ENCODE results near the gene MPPED1.

The MPPED1 gene, protein sequence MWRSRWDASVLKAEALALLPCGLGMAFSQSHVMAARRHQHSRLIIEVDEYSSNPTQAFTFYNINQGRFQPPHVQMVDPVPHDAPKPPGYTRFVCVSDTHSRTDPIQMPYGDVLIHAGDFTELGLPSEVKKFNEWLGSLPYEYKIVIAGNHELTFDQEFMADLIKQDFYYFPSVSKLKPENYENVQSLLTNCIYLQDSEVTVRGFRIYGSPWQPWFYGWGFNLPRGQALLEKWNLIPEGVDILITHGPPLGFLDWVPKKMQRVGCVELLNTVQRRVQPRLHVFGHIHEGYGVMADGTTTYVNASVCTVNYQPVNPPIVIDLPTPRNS

DNA sequence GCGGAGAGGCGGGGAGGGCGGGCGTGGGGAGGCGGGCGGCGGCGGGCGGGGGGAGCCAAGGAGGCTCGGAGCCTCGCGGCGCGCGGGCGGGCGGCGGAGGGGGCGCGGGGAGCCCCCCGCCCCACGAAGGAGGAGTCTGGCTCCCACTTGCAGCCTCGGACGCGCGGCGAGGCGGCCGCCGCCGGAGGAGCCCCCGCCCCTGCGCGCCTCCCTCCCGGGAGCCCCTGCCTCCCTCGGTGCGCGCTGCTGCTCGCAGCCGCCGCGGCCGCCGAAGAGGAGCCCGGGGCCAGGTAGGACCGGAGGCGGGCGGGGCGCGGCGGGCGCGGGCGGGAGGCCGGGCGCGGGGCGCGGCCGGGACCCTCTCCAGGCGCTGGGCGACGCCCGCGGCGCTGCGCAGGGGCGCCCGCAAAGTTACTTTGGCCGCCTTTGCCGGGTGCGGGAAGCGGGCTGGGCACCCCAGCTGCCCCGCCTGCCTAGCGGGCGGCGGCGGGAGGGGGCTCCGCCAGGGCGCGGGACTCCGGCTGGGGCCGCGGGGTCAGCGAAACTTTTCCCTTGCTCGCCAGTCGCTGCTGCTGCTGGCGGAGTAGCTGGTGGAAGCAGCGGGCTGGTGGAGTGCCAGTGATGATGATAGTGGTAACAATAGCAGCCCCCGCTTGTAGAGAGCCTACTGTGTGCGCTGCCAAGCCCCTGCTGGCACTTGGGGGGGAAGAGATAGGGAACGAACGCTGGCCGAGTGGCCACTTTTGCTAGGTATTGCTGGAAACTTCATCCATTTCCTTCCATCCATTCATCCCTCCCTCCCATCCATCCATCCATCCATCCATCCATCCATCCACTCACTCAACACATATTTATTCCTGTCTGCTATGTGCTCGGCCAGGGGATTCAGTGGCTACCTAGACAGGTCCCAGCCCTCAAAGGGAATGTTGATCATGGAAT, at the start of gene MPPED1:
Gene MPPED1, plus strand, starts transcription at position 146 of the 939 bp plus-strand sequence. CDS start 12,972 bp downstream, outside the sequence.
- DNase-seq (ENCODE audit: low read depth in 4 of 4, low spot score in 1 of 4) = no peak

DNA sequence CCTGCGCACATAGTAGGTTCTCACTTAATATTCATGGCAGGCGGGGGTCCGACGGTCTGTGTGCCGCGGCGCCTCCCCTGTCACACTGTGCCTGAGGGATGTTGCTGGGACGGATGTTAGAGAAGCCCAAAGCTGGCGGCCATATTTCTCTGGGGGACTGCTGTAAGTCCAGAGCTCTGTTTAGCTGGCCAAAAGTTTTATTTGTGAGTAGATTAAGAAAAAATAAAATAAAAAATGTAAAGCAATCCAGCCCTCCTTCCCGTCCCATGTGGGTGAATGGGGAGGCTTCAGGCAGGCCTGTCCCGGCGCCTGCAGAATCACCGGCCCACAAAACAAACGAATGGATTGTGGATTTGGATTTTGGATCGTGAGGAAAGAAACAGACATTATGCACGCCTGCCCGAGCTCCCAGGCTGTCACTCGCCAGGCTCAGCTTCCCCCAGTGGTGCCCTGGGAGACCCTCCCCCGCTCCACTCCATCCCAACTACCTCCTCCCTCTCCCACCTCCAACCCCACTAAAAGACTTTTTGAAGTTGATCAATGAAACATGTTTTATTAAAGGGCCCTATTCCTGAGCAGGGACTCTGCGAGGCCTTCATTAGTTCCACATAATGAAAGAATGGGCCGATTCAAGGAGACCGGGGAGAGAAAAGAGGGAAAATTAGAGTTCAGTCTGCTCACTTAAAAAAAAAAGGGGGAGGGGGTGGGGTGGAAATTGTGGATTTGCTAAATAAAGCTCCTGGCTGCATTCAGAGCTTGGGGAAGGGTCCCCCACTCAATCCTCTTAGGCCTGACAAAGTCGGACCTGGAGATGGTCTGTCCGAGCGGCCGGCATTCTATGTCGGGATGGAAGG, 48.3 kb upstream of the MPPED1 start:
- DNase-seq (ENCODE audit: low read depth in 4 of 4, low spot score in 1 of 4) = no peak

DNA sequence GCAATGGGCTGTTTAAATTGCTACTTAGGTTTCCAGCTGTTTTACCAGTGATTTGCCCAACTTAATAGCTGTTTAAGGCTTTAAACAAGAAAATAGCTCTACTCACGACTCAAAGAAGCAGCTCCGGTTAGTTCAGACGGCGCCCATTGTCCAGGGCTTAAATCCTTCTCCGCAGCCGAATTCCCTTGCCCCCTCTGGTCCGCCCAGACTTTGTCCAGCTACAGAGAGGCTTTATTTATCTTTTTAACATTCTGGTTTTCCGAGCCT, 47.7 kb upstream of the MPPED1 start:
- DNase-seq (ENCODE audit: low read depth in 4 of 4, low spot score in 1 of 4) = no peak

DNA sequence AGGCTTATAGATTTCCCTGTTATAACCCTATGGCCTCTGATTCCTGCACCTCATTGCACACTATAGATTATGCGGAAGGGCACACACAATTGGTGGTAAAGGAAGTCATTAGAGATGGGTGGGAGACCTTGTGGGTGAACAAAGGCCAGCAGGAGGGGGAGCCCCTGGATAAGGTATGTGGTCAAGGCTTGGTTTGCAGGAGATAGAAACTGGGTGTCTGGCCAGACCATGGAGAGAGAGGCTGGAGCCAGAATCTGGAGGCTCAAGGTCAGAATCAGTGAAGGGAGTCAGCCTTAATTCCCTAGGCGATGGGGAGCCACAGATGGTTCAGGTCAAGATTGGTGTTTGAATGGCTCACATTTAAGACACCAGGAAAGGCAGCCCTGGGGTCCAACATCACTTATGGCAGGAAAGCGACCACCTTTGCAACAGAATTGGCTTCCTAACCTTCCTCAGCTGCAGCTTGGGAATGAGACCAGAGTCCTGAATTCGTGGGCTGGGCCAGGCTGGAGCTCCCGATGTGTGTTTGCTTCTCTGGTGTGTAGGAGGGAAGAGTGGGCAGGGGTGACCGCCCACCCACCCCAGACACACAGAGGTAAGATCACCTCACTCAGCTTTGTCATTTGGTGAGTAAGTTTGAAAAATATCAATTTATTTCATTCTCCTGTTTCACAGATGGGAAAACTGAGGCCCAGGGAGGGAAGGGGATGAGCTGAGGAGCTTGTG, 45.9 kb upstream of the MPPED1 start:
- no peak for DNase-seq (ENCODE audit: low read depth in 4 of 4, low spot score in 1 of 4)

DNA sequence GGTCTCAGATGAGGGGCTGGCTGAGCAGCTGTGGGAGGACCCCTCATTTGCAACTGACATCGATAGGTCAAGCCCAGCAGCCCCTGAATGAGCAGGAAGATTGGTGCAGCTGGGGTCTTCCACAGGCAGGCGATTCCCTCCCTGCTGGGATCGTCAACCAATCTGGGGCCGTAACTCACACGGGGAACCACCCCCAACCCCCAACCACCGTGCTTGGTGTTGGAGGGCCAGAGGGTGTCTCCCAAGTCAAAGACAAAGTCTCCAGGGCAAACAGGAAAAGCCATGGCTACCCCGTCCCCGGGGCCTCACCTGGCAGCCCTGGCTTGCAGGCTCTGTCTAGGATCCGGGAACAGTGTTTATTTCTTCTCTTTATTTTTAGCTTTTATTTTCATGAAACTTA, 41.8 kb upstream of the MPPED1 start:
- DNase-seq (ENCODE audit: low read depth in 4 of 4, low spot score in 1 of 4) = no peak

DNA sequence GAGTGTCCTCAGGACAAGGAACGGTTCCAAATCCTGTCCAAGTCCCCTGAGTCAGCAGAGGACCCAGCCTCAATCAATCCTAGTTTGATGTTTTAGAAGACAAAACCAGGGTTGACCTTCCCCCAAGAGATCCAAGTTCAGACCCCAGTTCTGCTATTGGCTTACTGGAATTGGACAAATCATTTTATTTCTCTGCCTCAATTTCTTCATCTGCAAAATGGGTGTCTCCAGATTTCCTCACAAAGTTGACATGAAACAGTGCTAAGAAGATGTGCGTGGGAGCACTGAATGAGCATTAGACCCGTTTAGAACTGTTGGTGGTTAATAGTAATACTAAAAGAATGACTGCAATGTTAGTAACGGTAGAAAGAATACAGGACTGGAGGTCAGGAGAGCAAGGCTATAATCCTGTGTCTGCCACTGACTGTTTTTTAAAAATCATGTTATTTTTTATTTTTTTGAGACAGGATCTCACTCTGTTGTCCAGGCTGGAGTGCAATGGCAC, 35.8 kb upstream of the MPPED1 start:
- DNase-seq (ENCODE audit: low read depth in 4 of 4, low spot score in 1 of 4) = no peak

DNA sequence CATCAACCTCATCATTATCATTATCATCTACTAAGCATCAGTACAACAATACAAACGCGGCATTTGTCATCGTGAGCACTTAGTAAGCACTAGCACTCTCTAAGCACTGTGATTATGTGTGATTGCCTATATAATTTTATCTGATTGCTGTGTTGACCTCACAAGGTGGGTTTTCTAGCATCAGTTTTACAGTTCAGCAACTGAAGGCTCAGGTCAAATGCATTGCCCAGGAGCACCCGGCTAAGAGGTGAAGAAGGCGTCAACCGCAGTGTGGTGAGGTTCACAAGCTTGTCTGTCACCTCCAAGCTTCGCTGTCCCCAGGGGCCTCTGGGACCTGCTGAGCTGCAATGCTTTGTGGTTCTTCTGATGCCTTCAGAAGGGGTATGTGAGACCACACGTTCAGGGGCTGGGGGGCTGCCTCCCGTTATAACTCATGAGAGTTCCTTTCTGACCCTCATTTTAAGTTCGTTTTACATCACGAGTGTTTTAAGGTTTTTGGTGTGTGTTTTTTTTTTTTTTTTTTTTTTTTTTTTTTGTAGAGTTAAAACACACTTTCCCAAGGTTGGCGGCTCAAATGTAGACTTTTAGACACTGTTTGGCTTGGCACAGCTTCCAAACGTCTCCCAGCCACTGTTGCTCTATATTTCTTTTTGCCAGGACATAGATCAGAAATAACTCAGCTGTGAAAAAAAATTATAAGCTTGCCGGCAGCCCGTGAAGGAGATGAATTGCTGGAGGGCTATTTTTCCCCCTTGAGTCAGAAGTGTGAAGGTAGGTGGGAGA, 34.9 kb upstream of the MPPED1 start:
- DNase-seq (ENCODE audit: low read depth in 4 of 4, low spot score in 1 of 4) = no peak

DNA sequence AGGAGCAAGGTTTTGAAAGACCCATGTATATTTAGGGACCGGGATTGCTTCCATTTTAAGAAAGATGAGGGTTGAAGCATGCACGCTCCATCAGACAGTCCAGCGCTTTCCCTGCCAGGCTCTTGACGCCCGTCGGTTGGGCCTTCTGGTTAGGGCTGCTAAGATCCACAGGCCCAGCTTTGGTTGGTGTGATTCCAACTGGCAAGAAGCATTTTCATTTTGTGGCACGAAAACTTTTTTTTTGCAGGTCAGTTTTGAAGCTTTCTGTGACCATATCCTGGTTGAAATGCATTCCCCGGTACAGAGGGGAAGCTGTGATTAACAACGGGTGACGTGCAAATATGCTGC, 34.3 kb upstream of the MPPED1 start:
- DNase-seq (ENCODE audit: low read depth in 4 of 4, low spot score in 1 of 4) = no peak

DNA sequence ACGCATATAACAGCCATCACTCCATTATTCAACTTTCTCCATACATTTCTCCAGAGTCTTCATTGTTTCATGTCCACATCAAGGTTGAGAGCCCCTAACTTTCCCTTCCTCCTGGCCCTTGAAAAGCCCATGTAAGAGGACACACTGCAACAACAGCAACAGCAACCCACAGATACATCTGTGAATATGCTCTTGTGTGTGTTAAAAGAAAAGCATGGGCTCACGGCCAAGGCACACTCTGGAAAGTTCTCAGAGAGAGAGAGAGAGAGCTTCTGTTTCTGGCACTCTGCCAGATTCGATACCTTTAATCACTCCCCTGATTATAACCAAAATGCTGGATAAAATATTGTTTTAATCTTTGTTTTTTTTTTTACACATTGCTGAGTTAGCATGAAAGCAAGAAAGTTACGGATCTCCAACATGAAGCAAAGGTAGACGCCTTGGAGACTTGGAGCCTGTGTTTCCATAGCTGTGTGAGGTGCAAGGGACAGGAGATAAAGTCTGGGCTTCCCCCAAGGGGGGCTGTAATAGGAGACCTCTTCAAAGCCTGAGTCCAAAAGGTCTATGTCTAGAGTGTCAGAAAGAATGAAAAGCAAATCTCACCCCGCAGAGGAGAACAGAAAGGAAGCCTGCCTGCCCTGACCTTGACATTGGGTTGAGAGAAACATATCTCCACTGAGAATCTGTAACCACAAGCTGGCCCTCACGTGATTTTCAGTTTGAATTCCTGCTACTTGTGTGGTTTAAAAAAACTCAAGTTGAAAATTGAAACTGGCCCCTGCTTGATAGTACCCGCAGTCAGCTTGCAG, 33.7 kb upstream of the MPPED1 start:
- DNase-seq (ENCODE audit: low read depth in 4 of 4, low spot score in 1 of 4) = no peak

DNA sequence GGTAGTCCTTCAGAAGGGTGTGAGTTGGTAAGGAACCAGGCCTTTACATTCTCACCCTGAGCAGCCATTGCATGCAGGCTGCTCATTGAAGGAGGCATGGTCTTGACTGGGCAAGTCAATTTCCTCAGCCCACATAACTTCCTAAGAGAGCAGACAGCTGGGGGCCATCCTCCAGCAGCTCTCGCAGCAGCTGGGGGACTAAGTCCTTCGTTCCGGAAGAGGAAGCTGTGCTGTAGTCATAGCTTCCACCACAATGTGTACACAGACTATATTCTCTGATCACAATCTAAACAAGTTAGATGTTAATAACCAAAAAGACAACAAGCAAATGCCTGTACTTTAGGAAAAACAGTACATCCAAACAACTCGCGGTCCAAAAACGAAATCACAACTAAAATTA, 30.1 kb upstream of the MPPED1 start:
- no peak for DNase-seq (ENCODE audit: low read depth in 4 of 4, low spot score in 1 of 4)

DNA sequence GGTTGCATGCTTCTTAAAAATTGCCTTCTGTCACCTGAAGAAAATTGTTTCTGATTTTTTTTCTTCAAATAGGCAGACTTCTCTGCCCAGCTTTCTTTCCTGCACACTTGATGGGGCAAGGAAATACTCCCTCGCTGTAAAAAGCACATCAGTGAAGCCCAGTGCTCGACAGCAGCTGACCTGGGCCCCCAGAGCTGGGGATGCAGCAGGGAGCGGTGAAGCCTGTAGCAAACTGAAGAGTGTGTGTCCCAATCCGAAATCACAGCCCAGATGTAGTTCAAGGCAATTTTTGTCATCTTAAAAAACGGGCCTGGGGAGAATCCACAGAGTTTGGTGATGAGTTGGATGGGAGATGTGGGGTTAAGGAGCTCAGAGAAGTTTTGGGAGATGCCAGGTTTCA, 27.0 kb upstream of the MPPED1 start:
- DNase-seq (ENCODE audit: low read depth in 4 of 4, low spot score in 1 of 4) = no peak

DNA sequence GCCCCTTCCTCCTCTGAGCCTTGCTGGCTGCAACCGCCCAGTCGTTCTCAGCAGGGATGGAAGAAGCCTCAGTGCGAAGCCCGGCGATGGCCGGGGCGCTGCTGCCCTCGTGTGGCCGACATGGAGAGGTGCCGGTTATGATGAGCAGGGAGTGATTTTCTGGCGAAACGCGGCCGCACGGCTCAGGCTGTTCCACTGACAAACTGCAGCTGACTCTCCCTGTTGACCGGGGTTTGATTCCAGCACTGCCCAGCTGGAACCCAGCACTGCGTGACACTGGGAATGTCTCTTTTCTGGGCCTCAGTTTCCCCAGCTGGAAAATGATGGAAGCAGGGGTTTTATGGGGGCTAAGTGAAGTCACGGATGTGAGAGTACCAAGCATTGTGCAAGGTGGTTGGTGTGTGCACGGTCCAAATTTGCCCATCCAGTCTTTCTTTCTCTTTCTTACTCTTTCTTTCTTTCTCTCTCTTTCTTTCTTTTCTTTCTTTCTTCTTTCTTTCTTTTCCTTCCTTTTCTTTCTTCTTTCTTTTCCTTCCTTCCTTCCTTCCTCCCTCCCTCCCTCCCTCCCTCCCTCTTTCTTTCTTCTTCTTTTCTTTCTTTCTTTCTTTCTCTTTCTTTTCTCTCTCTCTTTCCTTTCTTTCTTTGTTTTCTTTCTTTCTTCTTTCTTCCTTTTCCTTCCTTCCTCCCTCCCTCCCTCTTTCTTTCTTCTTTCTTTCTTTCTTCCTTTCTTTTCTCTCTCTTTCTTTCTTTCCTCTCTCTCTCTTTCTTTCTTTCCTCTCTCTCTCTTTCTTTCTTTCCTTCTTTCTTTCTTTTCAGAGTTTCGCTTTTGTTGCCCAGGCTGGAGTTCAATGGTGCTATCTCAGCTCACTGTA, 25.8 kb upstream of the MPPED1 start:
- peak; percentile 40 to 59 (median 46) for DNase-seq (ENCODE audit: low read depth in 4 of 4, low spot score in 1 of 4)

DNA sequence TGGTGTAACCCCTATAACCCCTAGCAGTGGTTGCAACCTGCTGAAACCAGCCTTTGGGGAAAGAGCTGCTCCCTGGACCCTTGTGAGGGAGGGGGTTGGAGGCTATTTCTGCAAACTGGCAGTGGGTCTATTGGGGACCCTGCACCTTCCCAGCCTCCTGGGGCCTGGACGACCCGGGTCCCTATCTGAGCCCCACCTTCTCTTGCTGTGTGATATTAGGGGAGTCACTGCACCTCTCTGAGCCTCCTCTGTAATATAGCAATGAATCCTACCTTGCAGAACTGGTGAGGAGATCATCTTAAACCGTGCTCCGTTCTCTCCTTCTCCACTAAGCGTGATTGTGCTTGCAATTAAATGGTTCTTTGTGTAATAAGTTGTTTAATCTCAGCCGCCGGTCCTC, 24.0 kb upstream of the MPPED1 start:
- DNase-seq (ENCODE audit: low read depth in 4 of 4, low spot score in 1 of 4) = no peak

DNA sequence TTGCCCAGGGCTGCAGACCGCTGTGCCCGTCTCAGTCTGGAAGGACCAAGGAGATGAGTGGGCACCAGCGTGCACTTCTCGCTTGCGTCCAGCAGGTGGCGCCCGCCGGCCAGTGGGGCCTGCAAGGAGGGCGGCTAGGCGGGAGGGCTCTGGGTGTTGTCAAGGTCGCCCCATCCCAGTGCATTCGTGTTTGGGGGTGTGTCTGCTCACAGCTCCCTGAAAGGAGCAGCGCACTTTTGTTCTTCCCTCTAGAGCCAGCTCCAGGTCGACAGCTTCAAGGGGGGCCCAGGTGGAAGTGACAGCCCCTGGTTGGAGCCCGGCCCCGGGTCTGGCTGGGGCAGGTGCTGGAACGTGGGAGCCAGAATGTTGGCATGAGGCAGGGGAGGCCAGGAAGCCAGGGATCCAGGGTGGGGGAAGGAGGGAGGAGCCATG, 23.4 kb upstream of the MPPED1 start:
- DNase-seq (ENCODE audit: low read depth in 4 of 4, low spot score in 1 of 4) = peak; percentile 47 to 66 (median 60)

DNA sequence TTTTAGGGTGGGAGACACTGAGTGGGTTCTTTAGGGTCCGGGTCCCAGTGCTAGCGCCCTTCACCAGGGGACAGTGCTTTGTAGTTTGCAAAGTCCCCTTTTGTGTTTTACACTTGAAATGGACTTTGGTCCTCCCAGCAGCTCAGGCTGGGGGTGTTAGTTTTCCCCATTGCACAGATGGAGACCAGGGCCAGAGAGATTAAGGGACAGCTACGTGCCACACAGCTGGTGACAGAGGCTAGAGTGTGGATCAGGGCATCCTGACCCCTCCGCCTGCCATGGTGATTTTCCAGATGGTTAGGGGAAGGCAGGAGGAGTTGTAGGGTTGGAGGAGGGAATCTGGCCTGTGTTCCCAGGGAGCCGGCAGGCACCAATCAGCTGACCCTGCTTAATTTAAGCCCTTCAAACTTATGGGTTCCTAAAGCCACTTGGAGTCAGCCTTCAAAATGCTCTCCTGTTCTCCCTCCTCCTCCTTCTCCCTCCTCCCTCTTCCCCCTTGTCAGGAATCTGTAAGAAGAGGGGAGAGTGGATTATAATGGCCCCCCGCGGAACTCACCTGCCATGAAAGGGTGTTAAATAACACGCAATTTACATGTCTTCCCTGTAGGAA, 22.5 kb upstream of the MPPED1 start:
- no peak for DNase-seq (ENCODE audit: low read depth in 4 of 4, low spot score in 1 of 4)

DNA sequence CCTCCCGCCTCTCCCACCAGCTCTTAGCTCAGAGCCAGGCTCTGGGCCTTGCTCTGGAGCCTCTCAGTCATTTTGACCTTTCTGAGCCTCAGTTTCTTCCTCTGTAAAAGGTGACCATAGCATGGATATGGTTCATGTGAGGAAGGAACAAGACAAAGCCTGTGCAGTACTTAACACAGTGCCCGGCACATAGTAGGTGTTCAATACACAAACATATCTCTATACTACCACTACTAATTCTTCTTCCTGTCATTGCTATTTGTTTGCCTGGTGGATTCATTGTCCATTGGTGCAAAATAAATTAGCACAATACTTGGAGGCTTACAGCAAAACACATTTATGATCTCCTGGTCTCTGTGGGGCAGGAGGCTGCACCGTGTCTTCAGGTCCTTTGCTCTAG, 21.6 kb upstream of the MPPED1 start:
- no peak for DNase-seq (ENCODE audit: low read depth in 4 of 4, low spot score in 1 of 4)

DNA sequence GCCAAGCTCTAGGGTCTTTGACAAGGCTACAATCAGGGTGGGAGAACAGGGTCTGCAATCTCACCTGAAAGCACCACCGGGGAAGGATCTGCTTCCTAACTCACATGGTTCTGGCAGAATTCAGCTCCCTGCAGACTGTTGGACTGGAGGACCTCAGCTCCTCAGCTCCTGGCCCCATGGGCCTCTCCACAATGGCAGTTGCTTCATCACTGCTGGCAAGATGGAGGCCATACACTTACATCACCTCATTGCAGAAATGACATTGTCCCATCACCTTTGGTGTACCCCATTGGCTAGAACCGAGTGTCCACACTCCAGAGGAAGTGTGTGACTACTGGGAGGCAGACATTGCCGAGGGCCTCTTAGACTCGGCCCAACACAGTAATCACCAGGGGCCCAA, 20.9 kb upstream of the MPPED1 start:
- no peak for DNase-seq (ENCODE audit: low read depth in 4 of 4, low spot score in 1 of 4)

DNA sequence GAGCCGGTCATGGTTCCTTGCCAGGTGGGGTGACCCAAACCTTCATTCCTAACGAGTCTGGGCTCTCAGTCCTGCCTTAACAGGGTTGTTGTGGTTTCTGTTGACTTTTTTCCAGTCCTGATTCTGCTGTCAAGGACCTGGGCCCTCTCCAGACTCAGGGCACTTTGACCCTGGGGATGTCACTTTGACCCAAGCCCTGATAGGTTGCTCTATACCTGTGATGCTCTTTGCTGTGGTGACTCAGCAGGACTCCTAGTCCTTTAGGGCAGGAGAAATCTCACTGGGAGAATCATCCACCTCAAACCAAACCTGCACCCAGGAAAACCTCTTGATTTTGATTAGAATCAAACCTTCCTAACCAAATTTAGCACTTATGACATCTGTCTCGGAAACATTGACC, 20.5 kb upstream of the MPPED1 start:
- no peak for DNase-seq (ENCODE audit: low read depth in 4 of 4, low spot score in 1 of 4)
